ENCODE results near the gene UROC1. TPM values are rescaled to one million over a fixed set of nuclear protein-coding genes. Genes with fewer than 3 reads are reported as not detected.

UROC1 gene
- total and polyA plus RNA-seq, 9 of the 15 experiments (the other 6 are each of a cell fraction or from before 2014, with no cell fraction given) = not detected

GRCh38 chr3:126442094-126442855 lies 75.3 kb downstream of the UROC1 start:
- 86% methylated on average over 10 of the region's 13 CpGs for WGBS (ENCODE audit: insufficient coverage, low coverage, missing lambda C conversion rate)
- no peak for ATAC-seq
- no peak for FAIRE-seq
- no peak for DNase-seq (ENCODE audit: extremely low read depth in 1 of 4, low spot score in 3 of 4)
- intact Hi-C loops (cut with micrococcal nuclease) (no loop called here), in situ Hi-C loops (cut with MboI) (no loop called here)
- H3K36me3 ChIP-seq (ENCODE audit: control insufficient read depth, insufficient read depth, low read length) = 0 out of 3 replicates have a peak, but pooled peaks cover 4% of the 10 kb centered on the region
- no peaks in the 10 kb centered on the region for H3K9me3 ChIP-seq (replicated peaks; ENCODE audit: control insufficient read depth, insufficient read depth, low read depth, low read length)
- no peak overlapping the region for H3K4me2 ChIP-seq (ENCODE audit: insufficient read depth, low read length)
- no peak overlapping the region for H2AFZ ChIP-seq (ENCODE audit: low read depth, low read length)
- ChIA-PET POLR2A (interaction anchor here (0.7 kb wide), 1 partner anchor 8 kb away, joined by 3 read pairs; no protein-coding TSS in a partner anchor), CTCF (ENCODE audit: low intra/inter-chr PET ratio) (no interaction called here)
- H4K20me1 ChIP-seq (replicated peaks; ENCODE audit: control insufficient read depth, insufficient read depth, low read length) = no peaks in the 10 kb centered on the region
- H3K79me2 ChIP-seq (ENCODE audit: control insufficient read depth, insufficient read depth, low read length) = no peaks in the 10 kb centered on the region
- H3K9me1 ChIP-seq (ENCODE audit: control insufficient read depth, insufficient read depth, low read length) = no peaks in the 10 kb centered on the region
- no peak overlapping the region for H3K9ac ChIP-seq (ENCODE audit: insufficient read depth in 1 of 2, low read depth in 2 of 2, low read length in 2 of 2)
- no peaks in the 10 kb centered on the region for H3K27me3 ChIP-seq (ENCODE audit: control insufficient read depth in 2 of 2, insufficient read depth in 2 of 2, low read length in 2 of 2)
- no peak overlapping the region for H3K27ac ChIP-seq (ENCODE audit: extremely low read depth, low read depth, low read length)
- no peak overlapping the region for H3K4me3 ChIP-seq
- no peaks in the 10 kb centered on the region for H3K4me1 ChIP-seq (replicated peaks in 1 of 2; ENCODE audit: control insufficient read depth in 2 of 2, insufficient read depth in 2 of 2, low read length in 2 of 2)
- no TSS peak for BruUV-seq (replicated peaks)
- TF ChIP-seq PRMT5 (CRISPR knock-in tag; IDR thresholded peaks at IDR 0.05) (no peak), PHF20 (IDR thresholded peaks at IDR 0.05; ENCODE audit: partially characterized antibody) (no peak), MGA (IDR thresholded peaks at IDR 0.05) (no peak), JUNB (CRISPR knock-in tag; conservative IDR thresholded peaks at IDR 0.05) (no peak), ZBTB11 (CRISPR knock-in tag; IDR thresholded peaks at IDR 0.05) (no peak), TBP (optimal IDR thresholded peaks at IDR 0.05; ENCODE audit: low read depth, low read length) (no peak)
